ENCODE results near the gene NKX2-1. TPM values are rescaled to one million over a fixed set of nuclear protein-coding genes. Genes with fewer than 3 reads are reported as not detected.

Gene NKX2-1
- total and polyA plus RNA-seq, 2 donors (not counting 1 experiment from before 2014, with no cell fraction given) = not detected

- intact Hi-C loops (cut with micrococcal nuclease) = no loop called here
- H3K9ac ChIP-seq (ENCODE audit: low read length) = no peak overlapping the region
- H3K79me2 ChIP-seq (ENCODE audit: control insufficient read depth, insufficient read depth, low read length) = no peaks in the 10 kb centered on the region
- peaks cover 2% of the 10 kb centered on the region for H3K9me3 Mint-ChIP-seq (ENCODE audit: insufficient read depth)
- WGBS (ENCODE audit: insufficient coverage) = 8% methylated on average over 18 of the region's 28 CpGs
- ChIA-PET POLR2A (no interaction called here), CTCF (no interaction called here)
- H3K4me3 ChIP-seq (ENCODE audit: control extremely low read depth in 1 of 5, extremely low read depth in 1 of 5, insufficient read depth in 1 of 5, low read depth in 2 of 5, low read length in 4 of 5) = no peak overlapping the region
- peaks cover 9% of the 10 kb centered on the region for H3K4me1 Mint-ChIP-seq
- TF ChIP-seq EZH2 (IDR thresholded peaks at IDR 0.05; ENCODE audit: borderline replicate concordance, insufficient read depth, low read depth, low read length, poor library complexity, severe bottlenecking) = no peak
- TF ChIP-seq, protein P1, sequence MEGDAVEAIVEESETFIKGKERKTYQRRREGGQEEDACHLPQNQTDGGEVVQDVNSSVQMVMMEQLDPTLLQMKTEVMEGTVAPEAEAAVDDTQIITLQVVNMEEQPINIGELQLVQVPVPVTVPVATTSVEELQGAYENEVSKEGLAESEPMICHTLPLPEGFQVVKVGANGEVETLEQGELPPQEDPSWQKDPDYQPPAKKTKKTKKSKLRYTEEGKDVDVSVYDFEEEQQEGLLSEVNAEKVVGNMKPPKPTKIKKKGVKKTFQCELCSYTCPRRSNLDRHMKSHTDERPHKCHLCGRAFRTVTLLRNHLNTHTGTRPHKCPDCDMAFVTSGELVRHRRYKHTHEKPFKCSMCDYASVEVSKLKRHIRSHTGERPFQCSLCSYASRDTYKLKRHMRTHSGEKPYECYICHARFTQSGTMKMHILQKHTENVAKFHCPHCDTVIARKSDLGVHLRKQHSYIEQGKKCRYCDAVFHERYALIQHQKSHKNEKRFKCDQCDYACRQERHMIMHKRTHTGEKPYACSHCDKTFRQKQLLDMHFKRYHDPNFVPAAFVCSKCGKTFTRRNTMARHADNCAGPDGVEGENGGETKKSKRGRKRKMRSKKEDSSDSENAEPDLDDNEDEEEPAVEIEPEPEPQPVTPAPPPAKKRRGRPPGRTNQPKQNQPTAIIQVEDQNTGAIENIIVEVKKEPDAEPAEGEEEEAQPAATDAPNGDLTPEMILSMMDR (IDR thresholded peaks at IDR 0.05) = no peak
- no peak for DNase-seq
- no peak overlapping the region for H3K27ac Mint-ChIP-seq
- H4K20me1 ChIP-seq (ENCODE audit: control insufficient read depth, insufficient read depth, low read length, poor library complexity, severe bottlenecking) = no peaks in the 10 kb centered on the region
- no peak for ATAC-seq (ENCODE audit: low read depth)
- H3K27me3 Mint-ChIP-seq = peaks cover 71% of the 10 kb centered on the region
- H3K9me3 ChIP-seq (ENCODE audit: control extremely low read depth in 1 of 3, control insufficient read depth in 2 of 3, insufficient read depth in 1 of 3, low read length in 2 of 3) = peaks cover 0 to 20% (median 2%) of the 10 kb centered on the region in 3 donors
- H3K4me2 ChIP-seq (replicated peaks; ENCODE audit: low read depth, low read length, poor library complexity, severe bottlenecking) = no peak overlapping the region
- no peak overlapping the region for H3K27ac ChIP-seq (ENCODE audit: low read length in 2 of 2)
- no peak overlapping the region for H3K4me3 Mint-ChIP-seq
- peaks cover 0 to 71% (median 41%) of the 10 kb centered on the region in 4 experiments for H3K27me3 ChIP-seq (replicated peaks in 1 of 4; ENCODE audit: control extremely low read depth in 1 of 4, control insufficient read depth in 3 of 4, insufficient read depth in 4 of 4, low read length in 3 of 4)
- peaks cover 0 to 8% of the 10 kb centered on the region in 2 donors for H3K4me1 ChIP-seq (ENCODE audit: control insufficient read depth in 2 of 2, insufficient read depth in 2 of 2, low read length in 2 of 2)
- no peaks in the 10 kb centered on the region for H3K36me3 ChIP-seq (replicated peaks in 1 of 2; ENCODE audit: control extremely low read depth in 1 of 2, control insufficient read depth in 1 of 2, extremely low read depth in 1 of 2, insufficient read depth in 2 of 2, low read length in 1 of 2)
- no peak overlapping the region for H2AFZ ChIP-seq (ENCODE audit: insufficient read depth, low read depth, low read length, poor library complexity, severe bottlenecking)
These were observed 12.1 kb downstream of the NKX2-1 start for GRCh38 chr14:36507847-36508417.

- no peak overlapping the region for H3K4me3 Mint-ChIP-seq
- WGBS (ENCODE audit: insufficient coverage) = 25% methylated on average over 2 of the region's 10 CpGs
- Histone ChIP-seq H3K9ac (ENCODE audit: low read length) (no peak overlapping the region), H3K79me2 (ENCODE audit: control insufficient read depth, insufficient read depth, low read length) (no peaks in the 10 kb centered on the region), H3K4me3 (ENCODE audit: control extremely low read depth in 1 of 5, extremely low read depth in 1 of 5, insufficient read depth in 1 of 5, low read depth in 2 of 5, low read length in 4 of 5) (no peak overlapping the region), H2AFZ (ENCODE audit: insufficient read depth, low read depth, low read length, poor library complexity, severe bottlenecking) (no peak overlapping the region), H3K27ac (ENCODE audit: low read length in 2 of 2) (no peak overlapping the region), H3K9me3 (ENCODE audit: control extremely low read depth in 1 of 3, control insufficient read depth in 2 of 3, insufficient read depth in 1 of 3, low read length in 2 of 3) (peaks cover 0 to 20% (median 2%) of the 10 kb centered on the region in 3 donors), H3K4me2 (replicated peaks; ENCODE audit: low read depth, low read length, poor library complexity, severe bottlenecking) (no peak overlapping the region), H3K4me1 (ENCODE audit: control insufficient read depth in 2 of 2, insufficient read depth in 2 of 2, low read length in 2 of 2) (peaks cover 0 to 8% of the 10 kb centered on the region in 2 donors), H3K27me3 (replicated peaks in 1 of 4; ENCODE audit: control extremely low read depth in 1 of 4, control insufficient read depth in 3 of 4, insufficient read depth in 4 of 4, low read length in 3 of 4) (peaks cover 0 to 71% (median 45%) of the 10 kb centered on the region in 4 experiments), H4K20me1 (ENCODE audit: control insufficient read depth, insufficient read depth, low read length, poor library complexity, severe bottlenecking) (no peaks in the 10 kb centered on the region), H3K36me3 (replicated peaks in 1 of 2; ENCODE audit: control extremely low read depth in 1 of 2, control insufficient read depth in 1 of 2, extremely low read depth in 1 of 2, insufficient read depth in 2 of 2, low read length in 1 of 2) (no peaks in the 10 kb centered on the region)
- peaks cover 9% of the 10 kb centered on the region for H3K4me1 Mint-ChIP-seq
- ChIA-PET POLR2A (no interaction called here), CTCF (no interaction called here)
- H3K27ac Mint-ChIP-seq = no peak overlapping the region
- peaks cover 72% of the 10 kb centered on the region for H3K27me3 Mint-ChIP-seq
- peaks cover 2% of the 10 kb centered on the region for H3K9me3 Mint-ChIP-seq (ENCODE audit: insufficient read depth)
- TF ChIP-seq, protein P1 (IDR thresholded peaks at IDR 0.05) = no peak
- no peak for TF ChIP-seq EZH2 (IDR thresholded peaks at IDR 0.05; ENCODE audit: borderline replicate concordance, insufficient read depth, low read depth, low read length, poor library complexity, severe bottlenecking)
- intact Hi-C loops (cut with micrococcal nuclease) = no loop called here
- DNase-seq = no peak
- no peak for ATAC-seq (ENCODE audit: low read depth)
These were observed 13.1 kb downstream of the NKX2-1 start for GRCh38 chr14:36506732-36507614.
